GM23338 (cell line): ENCODE results near the gene ZFP90. TPM values are rescaled to one million over a fixed set of nuclear protein-coding genes. Genes with fewer than 3 reads are reported as not detected.

Source experiments
- ATAC-seq: fragments of 200-7000 bp; cut with Tn5 transposase; 3 replicates; pipeline ENCODE4 v1.9.1; 2020
- DNase-seq: peaks from one replicate; pipeline ENCODE4 v3.0.0-alpha.2; 2015; ENCODE audit warnings: low spot score
- H2AFZ ChIP-seq: fragments of 200-600 bp; sonication (generic); 2 replicates; pipeline ENCODE4 v1.8.0; 2016; ENCODE audit warnings: antibody characterized with exemption, mild to moderate bottlenecking, moderate library complexity
- H3F3A ChIP-seq: fragments of 200-600 bp; sonication (generic); replicated peaks from 2 replicates; pipeline ENCODE4 v1.8.0; 2017; ENCODE audit warnings: antibody characterized with exemption, mixed run types, low read depth
- H3K27ac ChIP-seq: fragments of 200-600 bp; sonication (generic); 2 replicates; pipeline ENCODE4 v1.6.1; 2016; ENCODE audit warnings: low read depth
- H3K27me3 ChIP-seq: fragments of 200-600 bp; sonication (generic); 2 replicates; pipeline ENCODE4 v1.8.0; 2016; ENCODE audit warnings: mild to moderate bottlenecking, mixed run types, moderate library complexity; ENCODE audit not compliant: insufficient read depth
- H3K36me3 ChIP-seq: fragments of 200-600 bp; sonication (generic); 2 replicates; pipeline ENCODE4 v1.8.0; 2016; ENCODE audit warnings: mild to moderate bottlenecking; ENCODE audit not compliant: insufficient read depth
- H3K4me1 ChIP-seq: fragments of 200-600 bp; sonication (generic); 2 replicates; pipeline ENCODE4 v1.8.0; 2016; ENCODE audit warnings: mild to moderate bottlenecking, moderate library complexity; ENCODE audit not compliant: insufficient read depth
- H3K4me2 ChIP-seq: fragments of 200-600 bp; sonication (generic); 2 replicates; pipeline ENCODE4 v1.7.1; 2017; ENCODE audit warnings: mixed run types
- H3K4me3 ChIP-seq: fragments of 200-600 bp; sonication (generic); 2 replicates; pipeline ENCODE4 v1.6.1; 2016; ENCODE audit warnings: mixed run types
- H3K79me2 ChIP-seq: fragments of 200-600 bp; sonication (generic); replicated peaks from 2 replicates; pipeline ENCODE4 v1.8.0; 2017; ENCODE audit warnings: mild to moderate bottlenecking; ENCODE audit not compliant: insufficient read depth
- H3K9me2 ChIP-seq: fragments of 200-600 bp; sonication (generic); 2 replicates; pipeline ENCODE4 v1.8.0; 2017; ENCODE audit not compliant: insufficient read depth
- H4K20me1 ChIP-seq: fragments of 200-600 bp; sonication (generic); replicated peaks from 2 replicates; pipeline ENCODE4 v1.8.0; 2017; ENCODE audit warnings: mild to moderate bottlenecking; ENCODE audit not compliant: insufficient read depth
- H3K27ac Mint-ChIP-seq: 2 replicates; pipeline ENCODE4 v1.8.0; 2020; ENCODE audit warnings: inconsistent platforms, mild to moderate bottlenecking, moderate library complexity, mixed read lengths
- H3K27me3 Mint-ChIP-seq: 3 replicates; pipeline ENCODE4 v1.8.0; 2022; ENCODE audit warnings: low read depth, mild to moderate bottlenecking, moderate library complexity, mixed read lengths, inconsistent platforms; ENCODE audit not compliant: insufficient read depth, poor library complexity
- H3K36me3 Mint-ChIP-seq: 3 replicates; pipeline ENCODE4 v1.8.0; 2021; ENCODE audit warnings: low read depth, mild to moderate bottlenecking, inconsistent platforms, moderate library complexity, mixed read lengths
- H3K4me1 Mint-ChIP-seq: 3 replicates; pipeline ENCODE4 v1.8.0; 2020; ENCODE audit warnings: mild to moderate bottlenecking, inconsistent platforms, mixed read lengths
- H3K4me3 Mint-ChIP-seq: 3 replicates; pipeline ENCODE4 v1.8.0; 2021; ENCODE audit warnings: moderate library complexity, mild to moderate bottlenecking, inconsistent platforms, mixed read lengths
- H3K9me3 Mint-ChIP-seq: 3 replicates; pipeline ENCODE4 v1.8.0; 2020; ENCODE audit warnings: moderate library complexity, mild to moderate bottlenecking, inconsistent platforms, mixed read lengths
- CREB1 ChIP-seq: fragments of 250-450 bp; sonication (Bioruptor Pico); IDR thresholded peaks from 2 replicates; pipeline ENCODE4 v1.5.0; 2020; ENCODE audit warnings: low read depth, mild to moderate bottlenecking, moderate library complexity
- EZH2 ChIP-seq: fragments of 200-600 bp; sonication (generic); IDR thresholded peaks from one replicate; pipeline ENCODE4 v1.8.0; 2017; ENCODE audit warnings: antibody characterized with exemption, mild to moderate bottlenecking, low read depth; ENCODE audit not compliant: unreplicated experiment
- EZH2phosphoT487 ChIP-seq: fragments of 200-600 bp; sonication (generic); IDR thresholded peaks from one replicate; pipeline ENCODE4 v1.8.1; 2018; ENCODE audit warnings: antibody characterized with exemption; ENCODE audit not compliant: unreplicated experiment
- JUNB ChIP-seq: IDR thresholded peaks from one replicate; pipeline ENCODE4 v1.6.1; 2016; ENCODE audit warnings: antibody characterized with exemption; ENCODE audit not compliant: unreplicated experiment
- NANOG ChIP-seq: IDR thresholded peaks from 2 replicates; pipeline ENCODE4 v1.6.1; 2016; ENCODE audit warnings: antibody characterized with exemption, borderline replicate concordance
- POLR2AphosphoS5 ChIP-seq: IDR thresholded peaks from 2 replicates; pipeline ENCODE4 v1.6.1; 2016; ENCODE audit warnings: antibody characterized with exemption, low read depth
- STAT1 ChIP-seq: IDR thresholded peaks from one replicate; pipeline ENCODE4 v1.6.1; 2016; ENCODE audit warnings: antibody characterized with exemption; ENCODE audit not compliant: unreplicated experiment
- ZNF114 ChIP-seq: fragments of 250-450 bp; sonication (Bioruptor Pico); IDR thresholded peaks from 2 replicates; pipeline ENCODE4 v1.5.0; 2020; ENCODE audit warnings: mild to moderate bottlenecking, moderate library complexity
- ZNF331 ChIP-seq: fragments of 250-450 bp; sonication (Bioruptor Pico); IDR thresholded peaks from 2 replicates; pipeline ENCODE4 v1.5.0; 2020; ENCODE audit warnings: low read depth, mild to moderate bottlenecking, moderate library complexity
- polyA plus RNA-seq: library from polyadenylated mRNA; unstranded; fragments of >200 nt; fragmentation: Nextera tagmentation; extraction: Ambion mirVana; gene quantifications from 2 replicates; pipeline ENCODE4 v1.2.1, GENCODE V29; 2016
- total RNA-seq: library from RNA; depleted of rRNA; stranded (reverse); fragments of >200 nt; shearing (Covaris generic); gene quantifications from 2 replicates; pipeline ENCODE4 v1.2.3, GENCODE V29; 2014
- TF ChIP-seq, protein P1 (sequence below), 2 experiments: fragments of 200-600 bp in 1 of 2; sonication (generic) in 1 of 2; conservative IDR thresholded peaks; 2 replicates each; pipeline versions ENCODE4 v1.5.1 to v1.6.1; 2016 to 2017; ENCODE audit warnings: antibody characterized with exemption in 2 of 2, low read depth in 2 of 2, mild to moderate bottlenecking in 2 of 2, moderate library complexity in 1 of 2
- TF ChIP-seq, protein P2 (sequence below): IDR thresholded peaks from 2 replicates; pipeline ENCODE4 v1.6.1; 2016; ENCODE audit warnings: antibody characterized with exemption
- TF ChIP-seq, protein P3 (sequence below): IDR thresholded peaks from one replicate; pipeline ENCODE4 v1.6.1; 2018; ENCODE audit warnings: antibody characterized with exemption; ENCODE audit not compliant: unreplicated experiment
- TF ChIP-seq, protein P4 (sequence below): fragments of 250-450 bp; sonication (Bioruptor Pico); IDR thresholded peaks from 2 replicates; pipeline ENCODE4 v1.5.0; 2020; ENCODE audit warnings: mild to moderate bottlenecking, moderate library complexity

The ZFP90 gene
- total and polyA plus RNA-seq, 2 experiments from 2014 or later, result 12.8 to 14.6 TPM

DNA sequence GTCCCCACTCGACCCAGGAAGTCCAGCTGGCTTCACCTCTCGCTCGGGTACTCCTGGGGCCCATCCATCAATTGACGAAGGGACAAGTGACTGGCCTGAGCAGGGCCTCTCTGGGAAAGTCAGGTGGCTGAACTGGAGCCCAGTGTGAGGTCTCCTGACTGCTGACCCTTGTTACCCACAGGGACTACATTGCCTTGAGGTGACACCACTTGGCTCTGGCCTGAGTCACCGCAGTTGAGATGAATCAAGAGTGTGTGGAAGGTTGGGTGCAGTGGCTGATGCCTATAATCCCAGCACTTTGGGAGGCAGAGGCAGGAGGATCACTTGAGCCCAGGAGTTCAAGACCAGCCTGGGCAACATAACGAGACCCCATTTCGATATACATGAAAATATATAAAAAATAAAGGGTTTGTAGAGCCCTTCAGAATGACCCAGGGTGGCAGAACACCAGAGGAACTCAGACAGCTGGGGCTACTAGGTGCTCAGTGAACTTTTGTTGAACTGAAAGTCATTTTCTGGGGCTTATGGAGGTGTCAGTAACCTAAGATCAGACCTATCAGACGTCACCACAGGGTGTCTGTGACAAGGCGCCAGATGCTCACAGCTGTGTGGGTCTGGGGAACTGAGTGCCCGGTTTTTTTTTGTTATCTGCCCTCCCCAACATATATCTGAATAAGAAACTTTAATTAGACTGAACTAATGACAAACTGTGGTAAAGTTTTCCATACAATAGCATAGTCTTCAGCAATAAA is 14.8 kb upstream of the ZFP90 start:
- H3K27ac Mint-ChIP-seq, result no peak overlapping the region
- ATAC-seq, result no peak
- H3K9me2 ChIP-seq, result no peaks in the 10 kb centered on the region

More for the DNA sequence above, 14.8 kb upstream of the ZFP90 start:
- Histone ChIP-seq H3K36me3 (no peaks in the 10 kb centered on the region), H3K4me2 (no peak overlapping the region), H4K20me1 (no peaks in the 10 kb centered on the region), H3F3A (0 out of 2 replicates have a peak, but pooled peaks cover 4% of the 10 kb centered on the region), H3K27ac (no peak overlapping the region), H2AFZ (no peak overlapping the region), H3K79me2 (no peaks in the 10 kb centered on the region), H3K4me3 (no peak overlapping the region), H3K4me1 (peaks cover 4% of the 10 kb centered on the region; the same call in 1 of the 2 replicates), H3K27me3 (peaks cover 11% of the 10 kb centered on the region)
- H3K4me3 Mint-ChIP-seq, result no peak overlapping the region
- H3K4me1 Mint-ChIP-seq, result peaks cover 7% of the 10 kb centered on the region; the same call in 2 of the 3 replicates
- DNase-seq, result no peak
- H3K27me3 Mint-ChIP-seq, result peaks cover 15% of the 10 kb centered on the region
- peaks cover 13% of the 10 kb centered on the region for H3K9me3 Mint-ChIP-seq
- TF ChIP-seq, protein P1, sequence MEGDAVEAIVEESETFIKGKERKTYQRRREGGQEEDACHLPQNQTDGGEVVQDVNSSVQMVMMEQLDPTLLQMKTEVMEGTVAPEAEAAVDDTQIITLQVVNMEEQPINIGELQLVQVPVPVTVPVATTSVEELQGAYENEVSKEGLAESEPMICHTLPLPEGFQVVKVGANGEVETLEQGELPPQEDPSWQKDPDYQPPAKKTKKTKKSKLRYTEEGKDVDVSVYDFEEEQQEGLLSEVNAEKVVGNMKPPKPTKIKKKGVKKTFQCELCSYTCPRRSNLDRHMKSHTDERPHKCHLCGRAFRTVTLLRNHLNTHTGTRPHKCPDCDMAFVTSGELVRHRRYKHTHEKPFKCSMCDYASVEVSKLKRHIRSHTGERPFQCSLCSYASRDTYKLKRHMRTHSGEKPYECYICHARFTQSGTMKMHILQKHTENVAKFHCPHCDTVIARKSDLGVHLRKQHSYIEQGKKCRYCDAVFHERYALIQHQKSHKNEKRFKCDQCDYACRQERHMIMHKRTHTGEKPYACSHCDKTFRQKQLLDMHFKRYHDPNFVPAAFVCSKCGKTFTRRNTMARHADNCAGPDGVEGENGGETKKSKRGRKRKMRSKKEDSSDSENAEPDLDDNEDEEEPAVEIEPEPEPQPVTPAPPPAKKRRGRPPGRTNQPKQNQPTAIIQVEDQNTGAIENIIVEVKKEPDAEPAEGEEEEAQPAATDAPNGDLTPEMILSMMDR (conservative IDR thresholded peaks at IDR 0.05; ENCODE audit: low read depth in 2 of 2), result no peak
- TF ChIP-seq CREB1 (no peak), STAT1 (no peak), EZH2 (no peak), ZNF331 (CRISPR knock-in tag) (no peak), JUNB (no peak), ZNF114 (no peak), POLR2AphosphoS5 (no peak), EZH2phosphoT487 (no peak), NANOG (no peak)
- TF ChIP-seq, protein P2, sequence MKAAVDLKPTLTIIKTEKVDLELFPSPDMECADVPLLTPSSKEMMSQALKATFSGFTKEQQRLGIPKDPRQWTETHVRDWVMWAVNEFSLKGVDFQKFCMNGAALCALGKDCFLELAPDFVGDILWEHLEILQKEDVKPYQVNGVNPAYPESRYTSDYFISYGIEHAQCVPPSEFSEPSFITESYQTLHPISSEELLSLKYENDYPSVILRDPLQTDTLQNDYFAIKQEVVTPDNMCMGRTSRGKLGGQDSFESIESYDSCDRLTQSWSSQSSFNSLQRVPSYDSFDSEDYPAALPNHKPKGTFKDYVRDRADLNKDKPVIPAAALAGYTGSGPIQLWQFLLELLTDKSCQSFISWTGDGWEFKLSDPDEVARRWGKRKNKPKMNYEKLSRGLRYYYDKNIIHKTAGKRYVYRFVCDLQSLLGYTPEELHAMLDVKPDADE, result no peak
- TF ChIP-seq, protein P3, sequence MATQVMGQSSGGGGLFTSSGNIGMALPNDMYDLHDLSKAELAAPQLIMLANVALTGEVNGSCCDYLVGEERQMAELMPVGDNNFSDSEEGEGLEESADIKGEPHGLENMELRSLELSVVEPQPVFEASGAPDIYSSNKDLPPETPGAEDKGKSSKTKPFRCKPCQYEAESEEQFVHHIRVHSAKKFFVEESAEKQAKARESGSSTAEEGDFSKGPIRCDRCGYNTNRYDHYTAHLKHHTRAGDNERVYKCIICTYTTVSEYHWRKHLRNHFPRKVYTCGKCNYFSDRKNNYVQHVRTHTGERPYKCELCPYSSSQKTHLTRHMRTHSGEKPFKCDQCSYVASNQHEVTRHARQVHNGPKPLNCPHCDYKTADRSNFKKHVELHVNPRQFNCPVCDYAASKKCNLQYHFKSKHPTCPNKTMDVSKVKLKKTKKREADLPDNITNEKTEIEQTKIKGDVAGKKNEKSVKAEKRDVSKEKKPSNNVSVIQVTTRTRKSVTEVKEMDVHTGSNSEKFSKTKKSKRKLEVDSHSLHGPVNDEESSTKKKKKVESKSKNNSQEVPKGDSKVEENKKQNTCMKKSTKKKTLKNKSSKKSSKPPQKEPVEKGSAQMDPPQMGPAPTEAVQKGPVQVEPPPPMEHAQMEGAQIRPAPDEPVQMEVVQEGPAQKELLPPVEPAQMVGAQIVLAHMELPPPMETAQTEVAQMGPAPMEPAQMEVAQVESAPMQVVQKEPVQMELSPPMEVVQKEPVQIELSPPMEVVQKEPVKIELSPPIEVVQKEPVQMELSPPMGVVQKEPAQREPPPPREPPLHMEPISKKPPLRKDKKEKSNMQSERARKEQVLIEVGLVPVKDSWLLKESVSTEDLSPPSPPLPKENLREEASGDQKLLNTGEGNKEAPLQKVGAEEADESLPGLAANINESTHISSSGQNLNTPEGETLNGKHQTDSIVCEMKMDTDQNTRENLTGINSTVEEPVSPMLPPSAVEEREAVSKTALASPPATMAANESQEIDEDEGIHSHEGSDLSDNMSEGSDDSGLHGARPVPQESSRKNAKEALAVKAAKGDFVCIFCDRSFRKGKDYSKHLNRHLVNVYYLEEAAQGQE, result no peak
- TF ChIP-seq, protein P4, sequence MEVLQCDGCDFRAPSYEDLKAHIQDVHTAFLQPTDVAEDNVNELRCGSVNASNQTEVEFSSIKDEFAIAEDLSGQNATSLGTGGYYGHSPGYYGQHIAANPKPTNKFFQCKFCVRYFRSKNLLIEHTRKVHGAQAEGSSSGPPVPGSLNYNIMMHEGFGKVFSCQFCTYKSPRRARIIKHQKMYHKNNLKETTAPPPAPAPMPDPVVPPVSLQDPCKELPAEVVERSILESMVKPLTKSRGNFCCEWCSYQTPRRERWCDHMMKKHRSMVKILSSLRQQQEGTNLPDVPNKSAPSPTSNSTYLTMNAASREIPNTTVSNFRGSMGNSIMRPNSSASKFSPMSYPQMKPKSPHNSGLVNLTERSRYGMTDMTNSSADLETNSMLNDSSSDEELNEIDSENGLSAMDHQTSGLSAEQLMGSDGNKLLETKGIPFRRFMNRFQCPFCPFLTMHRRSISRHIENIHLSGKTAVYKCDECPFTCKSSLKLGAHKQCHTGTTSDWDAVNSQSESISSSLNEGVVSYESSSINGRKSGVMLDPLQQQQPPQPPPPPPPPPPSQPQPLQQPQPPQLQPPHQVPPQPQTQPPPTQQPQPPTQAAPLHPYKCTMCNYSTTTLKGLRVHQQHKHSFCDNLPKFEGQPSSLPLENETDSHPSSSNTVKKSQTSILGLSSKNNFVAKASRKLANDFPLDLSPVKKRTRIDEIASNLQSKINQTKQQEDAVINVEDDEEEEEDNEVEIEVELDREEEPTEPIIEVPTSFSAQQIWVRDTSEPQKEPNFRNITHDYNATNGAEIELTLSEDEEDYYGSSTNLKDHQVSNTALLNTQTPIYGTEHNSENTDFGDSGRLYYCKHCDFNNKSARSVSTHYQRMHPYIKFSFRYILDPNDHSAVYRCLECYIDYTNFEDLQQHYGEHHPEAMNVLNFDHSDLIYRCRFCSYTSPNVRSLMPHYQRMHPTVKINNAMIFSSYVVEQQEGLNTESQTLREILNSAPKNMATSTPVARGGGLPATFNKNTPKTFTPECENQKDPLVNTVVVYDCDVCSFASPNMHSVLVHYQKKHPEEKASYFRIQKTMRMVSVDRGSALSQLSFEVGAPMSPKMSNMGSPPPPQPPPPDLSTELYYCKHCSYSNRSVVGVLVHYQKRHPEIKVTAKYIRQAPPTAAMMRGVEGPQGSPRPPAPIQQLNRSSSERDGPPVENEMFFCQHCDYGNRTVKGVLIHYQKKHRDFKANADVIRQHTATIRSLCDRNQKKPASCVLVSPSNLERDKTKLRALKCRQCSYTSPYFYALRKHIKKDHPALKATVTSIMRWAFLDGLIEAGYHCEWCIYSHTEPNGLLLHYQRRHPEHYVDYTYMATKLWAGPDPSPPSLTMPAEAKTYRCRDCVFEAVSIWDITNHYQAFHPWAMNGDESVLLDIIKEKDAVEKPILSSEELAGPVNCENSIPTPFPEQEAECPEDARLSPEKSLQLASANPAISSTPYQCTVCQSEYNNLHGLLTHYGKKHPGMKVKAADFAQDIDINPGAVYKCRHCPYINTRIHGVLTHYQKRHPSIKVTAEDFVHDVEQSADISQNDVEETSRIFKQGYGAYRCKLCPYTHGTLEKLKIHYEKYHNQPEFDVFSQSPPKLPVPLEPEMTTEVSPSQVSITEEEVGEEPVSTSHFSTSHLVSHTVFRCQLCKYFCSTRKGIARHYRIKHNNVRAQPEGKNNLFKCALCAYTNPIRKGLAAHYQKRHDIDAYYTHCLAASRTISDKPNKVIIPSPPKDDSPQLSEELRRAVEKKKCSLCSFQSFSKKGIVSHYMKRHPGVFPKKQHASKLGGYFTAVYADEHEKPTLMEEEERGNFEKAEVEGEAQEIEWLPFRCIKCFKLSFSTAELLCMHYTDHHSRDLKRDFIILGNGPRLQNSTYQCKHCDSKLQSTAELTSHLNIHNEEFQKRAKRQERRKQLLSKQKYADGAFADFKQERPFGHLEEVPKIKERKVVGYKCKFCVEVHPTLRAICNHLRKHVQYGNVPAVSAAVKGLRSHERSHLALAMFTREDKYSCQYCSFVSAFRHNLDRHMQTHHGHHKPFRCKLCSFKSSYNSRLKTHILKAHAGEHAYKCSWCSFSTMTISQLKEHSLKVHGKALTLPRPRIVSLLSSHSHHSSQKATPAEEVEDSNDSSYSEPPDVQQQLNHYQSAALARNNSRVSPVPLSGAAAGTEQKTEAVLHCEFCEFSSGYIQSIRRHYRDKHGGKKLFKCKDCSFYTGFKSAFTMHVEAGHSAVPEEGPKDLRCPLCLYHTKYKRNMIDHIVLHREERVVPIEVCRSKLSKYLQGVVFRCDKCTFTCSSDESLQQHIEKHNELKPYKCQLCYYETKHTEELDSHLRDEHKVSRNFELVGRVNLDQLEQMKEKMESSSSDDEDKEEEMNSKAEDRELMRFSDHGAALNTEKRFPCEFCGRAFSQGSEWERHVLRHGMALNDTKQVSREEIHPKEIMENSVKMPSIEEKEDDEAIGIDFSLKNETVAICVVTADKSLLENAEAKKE (CRISPR knock-in tag), result no peak
- H3K36me3 Mint-ChIP-seq, result peaks cover 4% of the 10 kb centered on the region; the same call in 2 of the 3 replicates
